Measurements from ENCODE around the gene RBM6. TPM values are rescaled to one million over a fixed set of nuclear protein-coding genes. Genes with fewer than 3 reads are reported as not detected.

The RBM6 gene
- total and polyA plus RNA-seq, 9 of the 15 experiments (the other 6 are each of a cell fraction or from before 2014, with no cell fraction given): 19.9 to 82.2 (median 57.8) TPM

DNA sequence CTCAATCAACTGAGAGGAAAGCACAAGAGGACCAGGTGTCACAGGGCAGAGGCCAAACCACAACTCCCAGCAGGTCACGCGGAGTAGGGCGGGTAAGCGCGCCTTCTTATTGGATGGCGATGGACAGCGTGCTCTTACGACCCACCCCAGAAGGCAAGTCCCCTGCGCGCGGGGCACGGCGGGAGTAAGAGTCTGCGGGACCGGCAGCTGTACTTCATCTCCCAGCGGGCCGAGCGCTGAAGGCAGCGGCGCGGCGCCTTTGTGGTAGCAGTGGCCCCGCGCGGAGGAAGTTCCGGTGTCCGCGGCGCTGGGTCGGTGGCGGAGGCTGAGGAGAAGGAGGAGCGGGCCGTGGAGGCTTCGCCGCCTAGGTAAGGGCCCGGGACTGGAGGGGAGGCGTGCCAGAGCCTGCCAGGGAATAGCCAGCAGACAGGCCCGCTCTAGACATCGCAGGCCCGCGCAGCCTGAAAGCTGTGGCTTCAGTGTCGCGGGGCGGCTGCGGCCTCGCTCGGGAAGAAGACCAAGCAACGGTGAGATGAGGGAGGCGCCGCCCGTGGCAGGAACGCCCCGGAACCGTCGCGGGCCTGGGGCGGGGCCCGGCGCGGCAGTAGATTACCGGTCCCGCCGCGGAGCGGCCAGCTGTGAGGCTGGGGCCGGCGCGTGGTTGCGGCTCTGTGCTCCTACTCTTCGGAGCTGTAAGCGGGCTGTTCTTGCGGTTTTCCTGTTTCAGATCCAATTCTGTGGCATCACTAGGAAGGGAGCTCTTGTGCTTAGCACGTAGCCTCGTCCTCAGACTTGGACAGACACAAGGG, at the start of gene RBM6 (continued):
- TF ChIP-seq, protein P1, sequence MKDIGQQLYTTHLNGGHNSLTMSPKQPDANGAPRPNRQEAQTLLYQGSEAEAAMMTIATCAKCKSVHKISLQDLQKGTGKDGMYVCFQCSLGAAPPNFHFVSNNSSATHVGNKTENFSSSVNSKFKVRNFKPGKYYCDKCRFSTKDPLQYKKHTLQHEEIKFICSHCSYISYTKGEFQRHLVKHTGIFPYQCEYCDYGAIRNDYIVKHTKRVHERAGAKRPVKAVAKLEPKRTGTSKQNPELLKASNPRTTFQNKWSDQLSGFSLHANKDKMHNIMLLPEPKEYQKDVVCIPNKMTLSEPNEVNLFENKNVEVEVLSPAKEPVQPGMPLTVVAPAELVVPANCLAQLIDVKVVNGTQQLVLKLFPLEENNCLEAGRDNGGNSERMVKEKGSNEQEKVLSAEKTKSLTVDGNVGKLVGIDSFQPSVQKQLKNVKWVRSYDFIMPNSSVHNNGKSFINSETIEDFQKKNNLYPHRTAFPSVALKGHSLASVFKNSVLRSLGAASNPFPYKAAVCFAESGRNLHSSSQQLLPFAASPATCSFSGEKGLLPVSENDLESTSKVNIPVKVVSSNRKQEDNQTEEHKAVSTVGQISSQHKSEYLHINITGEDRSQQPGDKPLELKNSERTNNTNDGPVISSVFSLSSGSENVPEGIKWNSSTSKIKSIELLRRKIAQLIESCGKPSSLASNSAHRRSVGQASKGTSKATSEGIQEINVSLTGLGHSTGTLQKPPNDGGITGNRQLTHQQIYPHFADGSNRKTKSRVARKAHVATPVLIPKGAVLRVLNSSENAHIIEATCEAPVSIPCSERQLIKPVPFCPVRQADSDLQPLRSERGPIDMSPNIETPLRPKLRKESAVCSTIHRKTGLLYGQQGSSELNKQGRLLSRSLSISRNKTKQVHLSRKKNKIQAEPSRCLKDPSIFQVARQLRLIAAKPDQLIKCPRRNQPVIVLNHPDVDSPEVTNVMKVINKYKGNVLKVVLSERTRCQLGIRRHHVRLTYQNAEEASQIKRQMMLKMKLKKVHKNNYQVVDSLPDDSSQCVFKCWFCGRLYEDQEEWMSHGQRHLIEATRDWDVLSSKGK (CRISPR knock-in tag; IDR thresholded peaks at IDR 0.05): no peak
- TF ChIP-seq ZNF507 (tag; conservative IDR thresholded peaks at IDR 0.05) (no peak), NR2C1 (IDR thresholded peaks at IDR 0.05) (peak; percentile 89), NR2C1 (tag; IDR thresholded peaks at IDR 0.05) (peak; percentile 93), CBFB (CRISPR knock-in tag; IDR thresholded peaks at IDR 0.05) (peak; percentile 75), FOXJ2 (tag; IDR thresholded peaks at IDR 0.05) (no peak), GATAD2B (IDR thresholded peaks at IDR 0.05; ENCODE audit: borderline replicate concordance) (no peak), PCBP1 (IDR thresholded peaks at IDR 0.05; ENCODE audit: low read depth, low read length, poor library complexity, severe bottlenecking) (no peak), NR2C2 (CRISPR knock-in tag; IDR thresholded peaks at IDR 0.05) (peak; percentile 83), NR2C2 (tag; IDR thresholded peaks at IDR 0.05) (peak; percentile 97), NR1H2 (CRISPR knock-in tag; IDR thresholded peaks at IDR 0.05) (no peak), ZKSCAN8 (CRISPR knock-in tag; IDR thresholded peaks at IDR 0.05) (no peak), TBP (optimal IDR thresholded peaks at IDR 0.05; ENCODE audit: low read depth, low read length) (peak; percentile 63), ZNF239 (CRISPR knock-in tag; IDR thresholded peaks at IDR 0.05) (no peak), CBX2 (IDR thresholded peaks at IDR 0.05; ENCODE audit: insufficient read depth, low read length, poor library complexity, severe bottlenecking) (no peak)
- TF ChIP-seq, protein P2, sequence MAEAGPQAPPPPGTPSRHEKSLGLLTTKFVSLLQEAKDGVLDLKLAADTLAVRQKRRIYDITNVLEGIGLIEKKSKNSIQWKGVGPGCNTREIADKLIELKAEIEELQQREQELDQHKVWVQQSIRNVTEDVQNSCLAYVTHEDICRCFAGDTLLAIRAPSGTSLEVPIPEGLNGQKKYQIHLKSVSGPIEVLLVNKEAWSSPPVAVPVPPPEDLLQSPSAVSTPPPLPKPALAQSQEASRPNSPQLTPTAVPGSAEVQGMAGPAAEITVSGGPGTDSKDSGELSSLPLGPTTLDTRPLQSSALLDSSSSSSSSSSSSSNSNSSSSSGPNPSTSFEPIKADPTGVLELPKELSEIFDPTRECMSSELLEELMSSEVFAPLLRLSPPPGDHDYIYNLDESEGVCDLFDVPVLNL (CRISPR knock-in tag; IDR thresholded peaks at IDR 0.05; ENCODE audit: low read depth): no peak
- TF ChIP-seq, protein P3, sequence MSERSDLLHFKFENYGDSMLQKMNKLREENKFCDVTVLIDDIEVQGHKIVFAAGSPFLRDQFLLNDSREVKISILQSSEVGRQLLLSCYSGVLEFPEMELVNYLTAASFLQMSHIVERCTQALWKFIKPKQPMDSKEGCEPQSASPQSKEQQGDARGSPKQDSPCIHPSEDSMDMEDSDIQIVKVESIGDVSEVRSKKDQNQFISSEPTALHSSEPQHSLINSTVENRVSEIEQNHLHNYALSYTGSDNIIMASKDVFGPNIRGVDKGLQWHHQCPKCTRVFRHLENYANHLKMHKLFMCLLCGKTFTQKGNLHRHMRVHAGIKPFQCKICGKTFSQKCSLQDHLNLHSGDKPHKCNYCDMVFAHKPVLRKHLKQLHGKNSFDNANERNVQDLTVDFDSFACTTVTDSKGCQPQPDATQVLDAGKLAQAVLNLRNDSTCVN (CRISPR knock-in tag; IDR thresholded peaks at IDR 0.05): no peak
- TF ChIP-seq, protein P4, sequence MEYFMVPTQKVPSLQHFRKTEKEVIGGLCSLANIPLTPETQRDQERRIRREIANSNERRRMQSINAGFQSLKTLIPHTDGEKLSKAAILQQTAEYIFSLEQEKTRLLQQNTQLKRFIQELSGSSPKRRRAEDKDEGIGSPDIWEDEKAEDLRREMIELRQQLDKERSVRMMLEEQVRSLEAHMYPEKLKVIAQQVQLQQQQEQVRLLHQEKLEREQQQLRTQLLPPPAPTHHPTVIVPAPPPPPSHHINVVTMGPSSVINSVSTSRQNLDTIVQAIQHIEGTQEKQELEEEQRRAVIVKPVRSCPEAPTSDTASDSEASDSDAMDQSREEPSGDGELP (CRISPR knock-in tag; IDR thresholded peaks at IDR 0.05; ENCODE audit: borderline replicate concordance): peak; percentile 97
- TF ChIP-seq, protein P5, sequence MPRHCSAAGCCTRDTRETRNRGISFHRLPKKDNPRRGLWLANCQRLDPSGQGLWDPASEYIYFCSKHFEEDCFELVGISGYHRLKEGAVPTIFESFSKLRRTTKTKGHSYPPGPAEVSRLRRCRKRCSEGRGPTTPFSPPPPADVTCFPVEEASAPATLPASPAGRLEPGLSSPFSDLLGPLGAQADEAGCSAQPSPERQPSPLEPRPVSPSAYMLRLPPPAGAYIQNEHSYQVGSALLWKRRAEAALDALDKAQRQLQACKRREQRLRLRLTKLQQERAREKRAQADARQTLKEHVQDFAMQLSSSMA (CRISPR knock-in tag; IDR thresholded peaks at IDR 0.05): no peak
- TF ChIP-seq, protein P6, sequence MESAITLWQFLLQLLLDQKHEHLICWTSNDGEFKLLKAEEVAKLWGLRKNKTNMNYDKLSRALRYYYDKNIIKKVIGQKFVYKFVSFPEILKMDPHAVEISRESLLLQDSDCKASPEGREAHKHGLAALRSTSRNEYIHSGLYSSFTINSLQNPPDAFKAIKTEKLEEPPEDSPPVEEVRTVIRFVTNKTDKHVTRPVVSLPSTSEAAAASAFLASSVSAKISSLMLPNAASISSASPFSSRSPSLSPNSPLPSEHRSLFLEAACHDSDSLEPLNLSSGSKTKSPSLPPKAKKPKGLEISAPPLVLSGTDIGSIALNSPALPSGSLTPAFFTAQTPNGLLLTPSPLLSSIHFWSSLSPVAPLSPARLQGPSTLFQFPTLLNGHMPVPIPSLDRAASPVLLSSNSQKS (CRISPR knock-in tag; IDR thresholded peaks at IDR 0.05): no peak
